OCI-M2 (cell line): ENCODE data around the gene ANKRD10.

ENCODE experiments used
- DNase-seq: peaks from one replicate; lab custom pipeline; 2025; ENCODE audit not compliant: unreplicated experiment; lab: John Stamatoyannopoulos, UW

Gene ANKRD10

DNA sequence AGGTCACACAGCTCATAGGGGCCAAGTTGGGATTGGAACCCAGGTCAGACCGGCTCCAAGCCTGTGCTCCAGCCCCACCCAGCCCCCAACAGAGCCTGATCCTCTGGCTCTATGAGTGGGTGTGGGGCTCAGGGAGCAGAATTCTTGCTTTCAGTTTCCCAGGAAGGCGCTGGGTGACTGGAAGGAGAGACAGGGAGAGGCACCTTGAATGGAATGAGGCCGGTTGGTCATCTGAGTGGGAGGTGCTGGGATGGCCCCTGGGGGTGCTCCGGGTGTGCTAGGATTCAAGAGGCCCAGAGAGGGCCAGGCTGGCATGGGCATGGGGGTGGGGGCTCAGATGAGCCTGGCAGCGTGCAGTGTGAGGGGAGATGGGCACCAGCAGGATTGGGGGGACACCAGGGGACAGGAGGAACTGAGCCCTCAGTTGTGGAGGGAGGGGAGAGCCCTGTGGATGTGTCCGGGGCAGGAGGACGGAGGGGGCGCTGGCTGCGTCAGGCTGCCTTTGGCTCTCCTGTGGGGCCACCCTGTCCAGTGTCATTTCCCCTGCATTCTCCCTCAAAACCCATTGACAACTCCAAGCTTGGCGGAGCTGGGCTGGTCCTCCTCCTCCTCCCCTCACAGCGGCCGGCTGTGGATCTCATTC lies 31.2 kb upstream of the ANKRD10 start:
- DNase-seq, result no peak

DNA sequence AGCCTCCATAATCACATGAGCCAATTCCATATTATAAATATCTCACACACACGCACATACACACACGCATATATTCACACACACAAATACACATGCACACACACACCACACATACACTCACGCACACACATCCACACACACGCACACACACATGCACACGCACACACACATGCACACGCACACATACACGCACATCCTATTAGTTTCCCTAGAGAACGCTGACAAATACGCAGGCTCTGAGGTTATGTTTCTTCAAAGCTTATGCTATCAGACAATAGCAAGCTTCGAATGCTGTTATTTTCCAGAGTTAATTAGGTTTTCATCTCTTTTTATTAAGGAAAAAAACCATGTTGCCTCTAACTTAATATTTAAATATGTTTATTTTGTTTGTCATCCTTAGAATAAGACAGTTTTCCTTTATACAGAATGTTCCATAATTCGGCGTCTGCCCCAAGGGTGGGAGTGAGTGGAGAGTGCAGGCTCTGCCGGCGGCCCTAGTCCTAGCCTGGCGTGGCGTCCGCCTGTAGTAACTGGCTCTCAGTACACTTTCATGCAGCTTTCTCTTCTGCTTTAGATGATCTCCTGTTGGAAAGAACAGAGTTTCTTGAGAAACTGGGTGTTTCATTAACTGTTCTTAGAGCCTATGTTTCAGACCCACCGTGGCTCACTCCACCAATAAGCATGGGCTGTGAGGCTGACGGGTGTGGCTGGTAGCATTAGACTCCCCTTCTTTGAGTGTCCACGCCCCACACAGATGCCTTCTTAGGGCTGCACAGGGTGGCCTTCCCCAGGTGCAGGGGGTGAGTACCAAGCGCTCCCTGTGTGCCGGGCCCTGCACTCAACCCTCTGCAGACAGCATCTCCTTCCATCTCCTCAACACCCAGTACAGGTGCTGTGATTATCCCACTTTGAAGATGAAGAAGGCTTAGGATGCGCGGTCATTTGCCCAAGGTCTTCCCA lies 30.4 kb upstream of the ANKRD10 start:
- DNase-seq, result no peak

DNA sequence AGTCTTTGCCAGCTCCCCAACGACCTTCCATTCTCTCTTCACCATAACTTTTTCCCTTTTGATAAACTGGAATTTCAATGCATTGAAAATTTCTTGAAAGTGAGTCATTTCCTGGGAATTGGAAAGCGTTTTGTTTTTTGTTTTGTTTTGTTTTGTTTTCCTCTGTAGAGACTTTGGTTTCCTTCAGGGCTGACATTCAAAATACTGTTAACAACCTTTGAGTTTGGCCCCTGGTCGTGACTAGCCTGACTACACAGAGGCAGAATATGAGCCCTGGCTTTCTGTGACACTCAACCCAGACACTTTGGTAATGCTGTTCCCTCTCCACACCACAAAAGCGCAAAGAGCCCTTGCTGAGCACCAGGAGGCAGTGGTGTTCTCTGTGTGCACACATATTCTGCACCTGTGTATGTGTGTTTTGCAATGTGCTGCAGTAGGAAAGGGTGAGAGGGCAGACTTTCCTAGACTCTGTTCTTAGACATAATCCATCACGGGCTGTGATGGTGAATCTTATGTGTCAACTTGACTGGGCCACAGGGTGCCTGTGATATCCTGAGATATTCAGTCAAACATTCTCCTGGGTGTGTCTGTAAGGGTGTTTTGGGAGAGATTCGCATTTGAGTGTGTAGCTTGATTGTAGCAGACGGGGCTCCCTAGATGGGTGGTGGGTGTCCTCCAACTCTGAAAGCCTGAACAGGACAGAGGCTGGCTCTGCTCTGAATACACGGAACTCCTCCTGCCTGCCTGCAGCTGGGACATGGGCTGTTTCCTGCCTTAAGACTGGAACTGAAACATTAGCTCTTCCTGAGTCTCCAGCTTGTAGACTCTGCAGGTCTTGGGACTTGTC lies 29.5 kb upstream of the ANKRD10 start:
- DNase-seq, result no peak

DNA sequence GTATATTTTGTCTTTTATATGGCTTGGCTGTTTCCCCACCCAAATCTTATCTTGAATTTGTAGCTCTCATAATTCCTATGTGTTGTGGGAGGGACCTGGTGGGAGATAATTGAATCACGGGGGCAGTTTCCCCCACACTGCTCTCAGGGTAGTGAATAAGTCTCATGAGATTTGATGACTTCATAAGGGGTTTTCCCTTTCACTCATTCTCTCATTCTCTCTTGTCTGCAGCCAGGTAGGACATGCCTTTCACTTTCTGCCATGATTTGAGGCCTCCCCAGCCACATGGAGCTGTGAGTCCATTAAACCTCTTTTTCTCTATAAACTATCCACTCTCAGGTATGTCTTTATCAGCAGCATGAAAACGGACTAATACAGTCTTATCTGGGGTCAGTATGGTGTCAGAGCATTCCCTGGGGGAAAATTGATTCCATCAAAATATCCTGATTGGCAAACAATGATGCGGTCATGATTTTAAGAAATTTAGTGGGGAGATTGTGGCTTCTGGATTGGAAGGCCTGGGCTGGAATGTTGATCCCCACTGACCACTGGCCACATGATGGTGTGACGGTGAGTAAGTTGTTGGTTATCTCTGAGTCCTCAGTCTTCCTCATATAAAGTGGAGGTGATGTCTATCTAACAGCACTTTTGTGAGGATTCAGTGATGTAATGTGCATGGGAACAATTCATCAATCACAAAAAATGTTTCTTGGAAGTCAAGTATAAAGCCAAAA lies 27.5 kb upstream of the ANKRD10 start:
- DNase-seq, result no peak

DNA sequence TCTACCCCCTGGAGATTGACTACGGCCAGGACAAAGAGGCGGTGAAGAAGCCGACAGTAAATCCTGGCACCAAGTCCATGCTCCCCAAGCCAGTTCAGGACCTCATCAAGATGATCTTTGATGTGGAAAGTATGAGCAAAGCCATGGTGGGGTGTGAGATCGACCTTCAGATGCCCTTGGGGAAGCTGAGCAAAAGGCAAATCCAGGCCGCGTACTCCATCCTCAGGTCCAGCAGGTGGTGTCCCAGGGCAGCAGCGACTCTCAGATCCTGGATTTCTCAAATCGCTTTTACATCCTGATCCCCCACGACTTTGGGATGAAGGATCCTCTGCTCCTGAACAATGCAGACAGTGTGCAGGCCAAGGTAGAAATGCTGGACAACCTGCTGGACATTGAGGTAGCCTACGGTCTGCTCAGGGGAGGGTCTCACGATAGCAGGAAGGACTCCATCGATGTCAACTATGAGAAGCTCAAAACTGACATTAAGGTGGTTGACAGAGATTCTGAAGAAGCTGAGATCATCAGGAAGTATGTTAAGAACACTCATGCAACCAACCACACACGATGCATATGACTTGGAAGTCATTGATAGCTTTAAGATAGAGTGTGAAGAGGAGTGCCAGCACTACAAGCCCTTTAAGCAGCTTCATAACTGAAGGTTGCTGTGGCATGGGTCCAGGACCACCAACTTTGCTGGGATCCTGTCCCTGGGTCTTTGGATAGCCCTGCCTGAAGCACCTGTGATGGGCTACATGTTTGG lies 24.0 kb upstream of the ANKRD10 start:
- no peak for DNase-seq

DNA sequence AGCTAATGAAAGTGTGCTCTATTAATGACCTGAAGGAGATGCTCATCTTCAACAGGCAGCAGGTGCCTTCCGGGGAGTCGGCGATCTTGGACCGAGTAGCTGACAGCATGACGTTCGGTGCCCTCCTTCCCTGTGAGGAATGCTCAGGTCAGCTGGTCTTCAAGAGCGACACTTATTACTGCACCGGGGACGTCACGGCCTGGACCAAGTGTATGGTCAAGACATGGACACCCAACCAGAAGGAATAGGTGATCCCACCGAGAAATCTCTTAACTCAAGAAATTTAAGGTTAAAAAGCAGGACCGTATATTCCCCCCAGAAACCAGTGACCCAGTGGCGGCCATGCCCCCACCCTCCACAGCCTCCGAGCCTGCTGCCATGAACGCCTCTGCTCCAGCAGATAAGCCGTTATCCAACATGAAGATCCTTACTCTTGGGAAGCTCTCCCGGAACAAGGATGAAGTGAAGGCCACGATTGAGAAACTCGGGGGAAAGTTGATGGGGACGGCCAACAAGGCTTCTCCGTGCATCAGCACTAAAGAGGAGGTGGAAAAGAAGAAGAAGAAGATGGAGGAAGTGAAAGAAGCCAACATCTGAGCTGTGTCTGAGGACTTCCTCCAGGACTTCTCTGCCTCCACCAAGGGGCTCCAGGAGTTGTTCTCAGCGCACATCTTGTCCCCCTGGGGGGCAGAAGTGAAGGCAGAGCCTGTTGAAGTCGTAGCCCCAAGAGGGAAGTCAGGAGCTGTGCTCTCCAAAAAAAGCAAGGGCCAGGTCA lies 22.8 kb upstream of the ANKRD10 start:
- DNase-seq, result no peak

DNA sequence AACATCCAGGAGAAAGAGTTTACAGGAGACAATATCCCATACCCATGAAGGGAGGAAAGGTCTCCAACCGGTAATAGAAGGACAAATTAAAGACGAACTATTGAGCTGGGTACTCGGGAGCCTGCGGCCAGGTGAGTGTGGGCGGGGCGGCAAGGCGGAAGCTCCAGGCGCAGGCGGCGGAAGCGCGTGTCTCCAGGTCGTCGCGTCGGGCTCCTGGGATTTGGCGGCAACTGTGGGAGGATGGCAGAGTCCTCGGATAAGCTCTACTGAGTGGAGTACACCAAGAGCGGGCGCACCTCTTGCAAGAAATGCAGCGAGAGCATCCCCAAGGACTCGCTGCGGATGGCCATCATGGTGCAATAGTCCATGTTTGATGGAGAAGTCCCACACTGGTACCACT lies 21.6 kb upstream of the ANKRD10 start:
- DNase-seq, result no peak

DNA sequence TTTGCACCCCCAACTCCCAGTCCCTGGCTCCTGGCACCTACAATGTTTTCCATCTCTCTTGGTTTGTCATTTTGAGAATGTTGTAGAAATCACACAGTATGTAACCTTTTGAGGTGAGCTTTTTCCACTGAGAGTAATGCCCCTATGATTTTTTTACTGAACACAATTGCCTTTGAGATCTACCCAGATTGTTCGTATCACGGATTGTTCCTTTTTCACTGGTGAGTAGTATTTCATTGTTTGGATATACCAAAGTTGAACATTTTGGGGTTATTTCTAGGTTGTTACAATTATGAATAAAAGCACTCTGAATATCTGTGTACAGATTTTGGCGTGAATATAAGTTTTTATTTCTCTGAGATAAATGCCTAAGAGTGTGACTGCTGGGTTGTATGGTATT lies 17.7 kb upstream of the ANKRD10 start:
- no peak for DNase-seq

DNA sequence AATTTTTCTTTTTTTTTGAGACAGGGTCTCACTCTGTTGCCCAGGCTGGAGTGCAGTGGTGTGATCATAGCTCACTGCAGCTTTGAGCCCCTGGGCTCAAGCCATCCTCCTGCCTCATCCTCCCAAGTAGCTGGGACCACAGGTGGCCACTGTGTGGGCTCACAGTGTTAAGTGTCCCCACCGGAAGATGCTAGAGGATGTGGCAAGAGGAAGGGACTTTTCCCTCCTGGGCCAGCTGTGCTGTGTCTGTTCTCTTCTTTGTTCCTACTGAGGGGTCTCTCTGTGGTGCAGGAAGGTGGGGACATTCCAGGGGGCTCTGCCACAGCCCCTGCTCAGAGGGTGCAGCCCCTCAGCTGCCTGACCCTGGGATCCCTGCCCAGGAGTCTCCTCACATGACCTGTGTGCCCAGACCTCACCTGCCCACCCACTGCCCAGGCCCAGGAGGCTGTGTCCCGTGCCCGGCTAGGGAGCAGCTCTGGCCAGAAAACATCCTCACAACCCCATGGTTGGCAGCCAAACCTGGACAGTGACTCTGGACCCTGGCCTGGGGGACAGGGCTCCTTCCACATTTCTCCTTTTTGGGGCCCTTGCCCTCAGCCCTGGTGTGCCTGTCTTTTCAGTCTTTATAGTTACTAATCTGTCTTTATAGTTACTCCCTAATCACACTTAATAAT lies 14.4 kb upstream of the ANKRD10 start:
- no peak for DNase-seq

DNA sequence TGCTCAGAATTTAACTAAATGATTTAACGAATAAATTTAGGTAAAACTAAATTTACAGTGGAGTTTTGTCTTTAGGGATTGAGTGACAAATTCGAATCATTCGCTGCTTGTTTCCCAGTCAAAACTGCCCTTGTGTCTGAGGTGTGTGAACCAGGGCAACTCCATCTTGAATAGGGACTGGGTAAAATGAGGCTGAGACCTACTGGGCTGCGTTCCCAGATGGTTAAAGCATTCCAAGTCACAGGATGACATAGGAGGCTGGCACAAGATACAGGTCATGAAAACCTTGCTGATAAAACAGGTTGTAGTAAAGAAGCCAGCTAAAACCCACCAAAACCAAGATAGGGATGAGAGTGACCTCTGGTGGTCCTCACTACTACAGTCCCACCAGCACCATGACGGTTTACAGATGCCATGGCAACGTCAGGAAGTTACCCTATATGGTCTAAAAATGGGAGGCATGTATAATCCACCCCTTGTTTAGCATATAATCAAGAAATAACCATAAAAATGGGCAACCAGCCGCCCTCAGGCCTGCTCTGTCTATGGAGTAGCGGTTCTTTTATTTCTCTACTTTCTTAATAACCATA lies 10.2 kb upstream of the ANKRD10 start:
- no peak for DNase-seq

DNA sequence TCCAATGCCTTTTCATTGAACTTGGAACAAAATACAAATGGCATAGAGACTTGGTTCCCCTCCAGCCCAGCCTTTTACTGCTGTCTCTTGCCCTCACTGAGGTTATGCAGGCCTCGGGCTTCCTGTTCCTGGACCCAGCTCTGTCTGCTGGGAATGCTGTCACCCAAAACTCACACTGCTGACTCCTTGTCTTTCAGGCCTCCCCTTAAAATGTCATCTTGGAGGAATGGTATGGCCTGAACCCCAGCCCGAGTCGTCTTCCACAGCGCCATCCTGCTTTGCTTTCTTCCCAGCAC lies 9.7 kb upstream of the ANKRD10 start:
- DNase-seq, result no peak

DNA sequence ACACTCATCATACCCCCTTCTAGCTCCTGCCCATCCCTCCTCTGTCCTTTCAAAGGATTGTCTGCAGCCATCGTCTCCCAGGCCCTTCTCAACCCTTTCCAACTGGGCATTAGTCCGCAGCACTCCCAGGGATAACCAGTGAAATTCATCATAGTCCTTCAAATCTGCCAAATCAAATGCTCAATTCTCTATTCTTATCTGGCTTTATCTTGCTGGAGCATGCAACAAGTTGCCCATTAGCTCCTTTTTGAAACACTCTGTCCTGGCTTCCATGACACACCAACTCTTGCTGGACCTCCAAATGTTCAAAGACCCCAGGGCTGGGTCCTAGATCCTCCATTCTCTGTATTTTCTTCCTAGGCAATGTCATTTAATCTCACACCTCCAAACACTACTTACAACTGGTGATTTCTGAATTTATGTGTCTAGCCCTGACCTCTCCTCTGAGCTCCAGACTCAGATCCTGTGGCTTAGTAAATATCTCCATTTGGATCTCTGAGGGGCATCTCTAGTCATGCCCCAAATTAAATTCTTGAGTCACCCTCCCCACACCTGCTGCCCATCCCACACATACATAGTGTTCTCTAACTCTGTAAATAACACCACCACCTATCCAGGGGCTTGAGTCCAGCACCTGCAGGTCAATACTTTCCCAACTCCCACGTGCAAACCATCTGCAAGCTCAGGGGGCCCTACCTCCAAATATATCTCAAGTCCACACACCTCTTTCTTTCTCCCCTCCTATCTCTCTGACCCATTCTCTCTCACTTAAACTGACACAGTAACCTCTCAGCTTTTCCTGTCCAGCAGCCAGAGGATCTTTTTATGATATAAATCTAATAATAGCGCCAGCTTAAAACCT lies 9.1 kb upstream of the ANKRD10 start:
- DNase-seq, result no peak

DNA sequence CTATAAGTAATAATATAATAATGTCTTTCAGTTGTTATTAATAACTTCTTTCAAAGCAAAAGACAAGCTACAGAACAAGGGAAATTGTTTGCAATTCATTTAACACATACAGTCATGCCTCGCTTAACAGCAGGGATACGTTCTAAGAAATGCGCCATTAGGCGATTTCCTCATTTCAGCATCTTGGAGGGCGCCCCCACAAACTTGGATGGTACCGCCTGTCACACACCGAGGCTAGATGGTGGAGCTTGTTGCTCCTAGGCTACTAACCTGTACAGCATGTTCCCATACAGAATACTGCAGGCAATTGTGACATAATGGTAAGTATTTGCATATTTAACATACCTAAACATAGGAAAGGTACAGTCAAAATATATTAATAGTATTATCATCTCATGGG lies 8.2 kb upstream of the ANKRD10 start:
- no peak for DNase-seq

DNA sequence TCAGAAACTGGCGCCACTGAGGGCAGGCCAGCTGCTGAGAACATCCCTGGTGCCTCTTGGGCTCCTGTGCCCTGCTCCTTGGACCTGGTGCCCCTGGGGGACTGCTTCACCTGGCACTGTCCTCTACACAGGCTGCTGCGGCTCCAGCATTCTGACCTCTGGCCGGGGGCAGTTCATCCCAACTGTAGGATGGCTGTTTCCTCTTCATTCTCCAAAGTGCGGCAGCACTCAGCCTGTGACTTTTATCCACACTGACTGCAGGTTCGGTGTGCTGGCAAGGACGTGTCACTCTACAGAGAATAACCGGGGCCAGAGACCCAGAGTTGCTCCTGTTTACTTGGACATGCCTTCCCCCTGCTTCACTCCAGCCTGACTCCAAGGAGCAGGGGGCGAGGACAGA lies 7.6 kb upstream of the ANKRD10 start:
- DNase-seq, result no peak

DNA sequence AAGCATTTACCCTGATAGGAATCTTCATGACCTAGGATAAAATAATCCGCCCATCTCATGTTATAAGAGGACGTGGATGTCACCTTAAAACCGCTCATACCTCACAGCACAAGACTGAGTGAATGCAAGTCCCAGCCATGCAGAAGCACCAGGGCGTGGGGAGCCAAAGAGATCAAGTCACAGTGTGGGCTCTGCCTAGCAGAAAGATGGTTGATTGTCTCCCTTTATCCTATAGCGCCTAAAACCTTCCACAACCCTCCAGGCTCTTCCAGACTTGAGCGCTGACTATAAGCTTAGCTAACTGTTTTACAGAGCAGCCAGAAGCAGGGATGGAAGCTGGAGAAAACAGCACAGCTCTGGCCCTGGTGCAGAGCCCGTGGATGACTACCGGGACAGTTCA lies 6.8 kb upstream of the ANKRD10 start:
- no peak for DNase-seq

DNA sequence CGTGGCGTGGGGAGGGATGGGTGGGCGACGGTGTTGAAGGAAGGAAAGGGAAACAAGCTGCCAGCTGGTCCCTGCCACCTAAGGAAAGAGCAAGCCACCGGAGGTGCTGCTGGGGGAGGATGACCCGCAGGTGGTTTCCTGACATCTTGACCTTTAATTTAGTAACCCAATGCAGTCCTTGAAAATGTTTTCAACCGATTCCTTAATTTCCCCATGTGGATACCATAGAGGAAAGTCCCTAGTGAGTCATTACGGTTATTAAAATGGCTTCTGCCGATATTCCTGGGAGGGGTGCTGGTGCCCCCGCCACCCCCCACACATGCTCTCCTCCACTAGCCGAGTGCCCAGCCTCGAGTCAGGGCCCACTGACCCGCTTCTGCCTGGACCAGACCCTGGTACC lies 6.3 kb upstream of the ANKRD10 start:
- no peak for DNase-seq

DNA sequence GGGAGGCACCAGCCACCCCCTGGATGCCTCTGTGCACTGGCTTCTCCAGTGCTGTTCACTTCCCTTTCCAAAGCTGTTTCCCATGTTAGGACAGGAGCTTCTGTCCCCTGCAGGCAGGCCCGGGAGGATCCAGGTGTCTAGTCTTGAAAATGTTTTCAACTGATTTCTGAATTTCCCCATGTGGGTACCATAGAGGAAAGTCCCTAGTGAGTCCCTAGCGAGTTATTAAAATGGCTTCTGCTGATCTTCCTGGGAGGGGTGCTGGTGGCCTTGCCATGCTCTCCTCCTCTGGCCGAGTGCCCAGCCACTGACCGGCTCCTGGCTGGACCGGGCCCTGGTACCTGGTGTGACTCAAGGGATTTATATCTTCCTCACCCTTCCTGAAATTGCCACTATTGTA lies 5.2 kb upstream of the ANKRD10 start:
- no peak for DNase-seq
